Pancreas (tissue), 10 donors: ENCODE results near the gene GLIPR2. TPM values are rescaled to one million over a fixed set of nuclear protein-coding genes. Genes with fewer than 3 reads are reported as not detected.

Experiments
- ATAC-seq, 4 donors: fragments of 200-7000 bp; cut with Tn5 transposase; one replicate each; pipeline versions ENCODE4 v1.8.0 to v1.9.1; 2020; ENCODE audit warnings: mild to moderate bottlenecking in 4 of 4, moderate library complexity in 4 of 4
- DNase-seq, 6 donors: peaks; one replicate each; pipeline ENCODE4 v3.0.0-alpha.2; 2020
- FAIRE-seq: peaks from 2 replicates; lab custom pipeline; 2012; peaks lifted over from hg19 to GRCh38; lab: Jason Lieb, UNC
- H3K27ac ChIP-seq, 4 donors: fragments of 200-600 bp; sonication (generic); 1 replicate in 3 of 4; 2 replicates in 1 of 4; pipeline versions ENCODE4 v1.5.0 to v1.8.0; 2020
- H3K27me3 ChIP-seq, 4 donors: fragments of 200-600 bp; one replicate each; pipeline ENCODE4 v1.8.0; 2021
- H3K36me3 ChIP-seq, 3 donors: fragments of 200-600 bp; sonication (generic) in 1 of 3; one replicate each; pipeline versions ENCODE4 v1.5.0 to v1.8.0; 2020 to 2021
- H3K4me1 ChIP-seq, 3 donors: fragments of 200-600 bp; one replicate each; pipeline ENCODE4 v1.8.0; 2021
- H3K4me3 ChIP-seq, 4 donors: fragments of 200-600 bp; sonication (generic) in 2 of 4; one replicate each; pipeline versions ENCODE4 v1.5.0 to v1.8.0; 2020 to 2021
- H3K9me3 ChIP-seq, 4 donors: fragments of 200-600 bp; one replicate each; pipeline ENCODE4 v1.8.0; 2021
- CTCF ChIP-seq, 4 donors: fragments of 200-600 bp; sonication (generic) in 3 of 4; IDR thresholded peaks; one replicate each; pipeline versions ENCODE4 v1.5.0 to v1.8.0; 2021; ENCODE audit warnings: antibody characterized with exemption in 4 of 4
- WGBS, 2 donors: extraction: QIAGEN DNeasy Blood & Tissue Kit; methylation state at CpG; one replicate each; pipeline ENCODE4 v1.1.7; 2013; 5-methylcytosine and 5-hydroxymethylcytosine counted together
- intact Hi-C, 3 donors: fragments of 100-400 bp; cut with DNase I; formaldehyde crosslinking; loops; one replicate each; pipeline versions ENCODE4 v1.11.1 to v1.14.2; 2022
- polyA plus RNA-seq, 2 donors: library from polyadenylated mRNA; stranded (reverse); fragments of 200-250 nt; gene quantifications; one replicate each; pipeline ENCODE4 v1.2.3, GENCODE V29; 2013
- total RNA-seq, 6 donors: library from RNA; stranded (reverse); fragmentation: NEBNext Ultra II Directional in 4 of 6; extraction: Animal tissue kit (Norgen Biotek cat#: 25700) in 4 of 6; gene quantifications; one replicate each; pipeline versions ENCODE4 v1.2.1 to v1.2.4, GENCODE V29; 2021 to 2023
- donor health status: healthy with polysubstance abuse.
- donor health status: DM: no; HTN: no; CAD: no; lungs with moderate emphysema.
- donor health status: DM: no; HTN: no; CAD: no.
- donor health status: control.
- donor health status: control.
- donor health status: Bipolar disorder and iron deficiency.
- donor health status: DM: yes; HTN: yes; CAD: no.
- donor health status: DM: no; HTN: no; CAD: no.
- donor health status: DM: no; HTN: no; CAD: no.
- donor health status: DM: yes; HTN: yes; CAD: no.

GLIPR2 gene
- total and polyA plus RNA-seq, 8 donors: 1.3 to 10.0 (median 4.5) TPM

DNA sequence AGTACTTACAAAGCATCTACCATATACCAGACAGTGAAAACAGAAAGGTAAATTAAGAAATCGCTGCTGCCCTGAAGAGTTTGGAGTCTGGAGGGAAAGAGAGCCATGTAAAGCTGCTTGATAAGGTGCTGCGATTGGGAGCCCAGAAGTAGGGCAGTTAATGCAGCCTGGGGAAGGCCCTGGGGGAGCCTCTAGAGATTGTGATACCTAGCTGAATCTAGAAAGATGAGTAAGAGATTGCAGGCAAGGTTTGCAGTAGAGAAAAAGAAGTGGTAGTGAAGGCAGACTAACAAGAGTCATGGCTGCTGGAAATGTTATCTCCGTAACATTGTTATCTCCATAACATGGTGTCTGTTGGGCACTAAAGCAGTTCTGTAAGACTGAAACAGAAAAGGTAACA is 24.0 kb upstream of the GLIPR2 start:
- Histone ChIP-seq H3K4me3 (no peak overlapping the region), H3K36me3 (no peaks in the 10 kb centered on the region), H3K4me1 (no peaks in the 10 kb centered on the region), H3K27me3 (no peaks in the 10 kb centered on the region), H3K27ac (no peak overlapping the region), H3K9me3 (no peaks in the 10 kb centered on the region)
- no peak for DNase-seq
- no peak for FAIRE-seq
- ATAC-seq: no peak
- WGBS, 2 donors: 89 to 90% methylated on average over 3 of the region's 3 CpGs
- no peak for TF ChIP-seq CTCF (IDR thresholded peaks at IDR 0.05)
- intact Hi-C loops: no loop called here

DNA sequence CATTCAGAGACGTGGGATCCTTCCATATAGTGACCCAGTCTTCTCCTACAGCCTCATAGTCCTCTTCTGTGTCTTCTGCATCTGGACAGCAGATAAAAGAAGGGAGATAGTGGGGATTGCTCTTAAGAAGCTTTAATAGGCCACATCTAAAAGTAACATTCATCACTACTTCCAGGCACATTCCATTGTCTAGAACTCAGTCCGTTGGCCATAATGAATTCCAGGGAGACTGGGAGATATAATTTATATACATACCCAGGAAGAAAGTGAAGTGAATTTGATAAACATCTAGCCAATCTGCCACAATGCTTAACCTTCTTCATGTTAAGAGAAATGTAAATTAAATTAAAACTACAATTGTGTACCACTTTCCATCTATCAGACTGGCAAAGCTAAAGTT is 22.5 kb upstream of the GLIPR2 start:
- no peak overlapping the region for H3K4me3 ChIP-seq
- no peaks in the 10 kb centered on the region for H3K4me1 ChIP-seq
- H3K36me3 ChIP-seq: no peaks in the 10 kb centered on the region
- intact Hi-C loops: no loop called here
- H3K9me3 ChIP-seq: no peaks in the 10 kb centered on the region
- DNase-seq: no peak
- FAIRE-seq: no peak
- WGBS, 2 donors: 82 to 90% methylated on average over 2 of the region's 2 CpGs
- H3K27ac ChIP-seq: no peak overlapping the region
- no peak for TF ChIP-seq CTCF (IDR thresholded peaks at IDR 0.05)
- H3K27me3 ChIP-seq: no peaks in the 10 kb centered on the region
- no peak for ATAC-seq

- TF ChIP-seq CTCF (IDR thresholded peaks at IDR 0.05): no peak
- no peak for DNase-seq
- no peak for FAIRE-seq
These were observed 19.9 kb upstream of the GLIPR2 start for GRCh38 chr9:36116593-36116992.

GRCh38 chr9:36118201-36118600 is 18.3 kb upstream of the GLIPR2 start:
- no peak overlapping the region for H3K4me3 ChIP-seq
- FAIRE-seq: no peak
- ATAC-seq: no peak
- no peaks in the 10 kb centered on the region for H3K9me3 ChIP-seq
- H3K27ac ChIP-seq: no peak overlapping the region
- intact Hi-C loops: no loop called here
- TF ChIP-seq CTCF (IDR thresholded peaks at IDR 0.05): no peak
- H3K4me1 ChIP-seq: no peaks in the 10 kb centered on the region
- no peaks in the 10 kb centered on the region for H3K36me3 ChIP-seq
- 93 to 94% methylated on average over 2 of the region's 2 CpGs for WGBS, 2 donors
- no peak for DNase-seq
- H3K27me3 ChIP-seq: no peaks in the 10 kb centered on the region

More at GRCh38 chr9:36116593-36116992, 19.9 kb upstream of the GLIPR2 start:
- no peak overlapping the region for H3K4me3 ChIP-seq
- H3K27ac ChIP-seq: no peak overlapping the region
- H3K9me3 ChIP-seq: no peaks in the 10 kb centered on the region
- ATAC-seq: no peak
- intact Hi-C loops: no loop called here
- no peaks in the 10 kb centered on the region for H3K36me3 ChIP-seq
- WGBS, 2 donors: 80 to 81% methylated on average over 3 of the region's 3 CpGs
- H3K4me1 ChIP-seq: no peaks in the 10 kb centered on the region
- no peaks in the 10 kb centered on the region for H3K27me3 ChIP-seq

GRCh38 chr9:36118706-36119105 is 17.8 kb upstream of the GLIPR2 start:
- FAIRE-seq (no peak), DNase-seq (no peak), ATAC-seq (peak in 2 of 4 donors; percentile 16 to 26)
- Histone ChIP-seq H3K4me3 (no peak overlapping the region), H3K36me3 (no peaks in the 10 kb centered on the region), H3K9me3 (no peaks in the 10 kb centered on the region), H3K4me1 (no peaks in the 10 kb centered on the region), H3K27me3 (no peaks in the 10 kb centered on the region), H3K27ac (no peak overlapping the region)
- 78 to 80% methylated on average over 15 of the region's 15 CpGs for WGBS, 2 donors
- intact Hi-C loops: no loop called here
- TF ChIP-seq CTCF (IDR thresholded peaks at IDR 0.05): no peak
